B cell (primary cell): ENCODE results near the gene POFUT2. TPM values are rescaled to one million over a fixed set of nuclear protein-coding genes. Genes with fewer than 3 reads are reported as not detected.

ENCODE experiments used
- ATAC-seq: fragments of 200-7000 bp; cut with Tn5 transposase; one replicate; pipeline ENCODE4 v1.10.0; 2021; ENCODE audit warnings: low read depth, mild to moderate bottlenecking, moderate number of reproducible peaks, moderate library complexity
- CTCF ChIA-PET: fragments of 350-600 bp; sonication (Branson Sonifier 250); formaldehyde crosslinking; loops from one replicate; lab custom pipeline; 2021; ENCODE audit warnings: antibody characterized with exemption, inconsistent platforms; lab: Charles Lee
- POLR2A ChIA-PET: fragments of 350-600 bp; sonication (Branson Sonifier 250); formaldehyde crosslinking; loops from one replicate; lab custom pipeline; 2021; ENCODE audit warnings: antibody characterized with exemption; lab: Charles Lee
- DNase-seq: peaks from one replicate; pipeline ENCODE4 v3.0.0; 2013
- H2AFZ ChIP-seq: 2 replicates; pipeline ENCODE4 v1.6.1; 2012; ENCODE audit warnings: mild to moderate bottlenecking, low read depth, low read length; ENCODE audit not compliant: insufficient read depth, poor library complexity, severe bottlenecking
- H3K27ac ChIP-seq, 2 donors: 1 replicate in 1 of 2; 2 replicates in 1 of 2; pipeline ENCODE4 v1.5.1; 2012 to 2013; ENCODE audit warnings: low read length in 2 of 2, mild to moderate bottlenecking in 2 of 2, moderate library complexity in 1 of 2
- H3K27me3 ChIP-seq, 4 experiments: fragments of 200-600 bp in 1 of 4; sonication (generic) in 1 of 4; replicated peaks in 1 of 4; 1 replicate in 2 of 4; 2 replicates in 2 of 4; pipeline versions ENCODE4 v1.6.1 to v1.7.0; 2013 to 2016; ENCODE audit warnings: low read length in 3 of 4, mild to moderate bottlenecking in 2 of 4, mixed read lengths in 1 of 4, moderate library complexity in 1 of 4; ENCODE audit not compliant: insufficient read depth in 4 of 4, control insufficient read depth in 3 of 4; ENCODE audit errors: control extremely low read depth in 1 of 4
- H3K36me3 ChIP-seq, 2 experiments: replicated peaks in 1 of 2; 1 replicate in 1 of 2; 2 replicates in 1 of 2; pipeline versions ENCODE4 v1.6.1 to v1.7.1; 2013; ENCODE audit warnings: low read length in 1 of 2; ENCODE audit not compliant: insufficient read depth in 2 of 2, control insufficient read depth in 1 of 2; ENCODE audit errors: control extremely low read depth in 1 of 2, extremely low read depth in 1 of 2
- H3K4me1 ChIP-seq, 2 donors: fragments of 200-600 bp in 1 of 2; sonication (generic) in 1 of 2; 1 replicate in 1 of 2; 2 replicates in 1 of 2; pipeline versions ENCODE4 v1.5.1 to v1.6.1; 2013 to 2017; ENCODE audit warnings: low read length in 2 of 2; ENCODE audit not compliant: control insufficient read depth in 2 of 2, insufficient read depth in 2 of 2
- H3K4me2 ChIP-seq: replicated peaks from 2 replicates; pipeline ENCODE3; 2012; ENCODE audit warnings: mild to moderate bottlenecking, low read depth, low read length; ENCODE audit not compliant: poor library complexity, severe bottlenecking
- H3K4me3 ChIP-seq, 5 experiments: fragments of 200-600 bp in 1 of 5; sonication (generic) in 1 of 5; 1 replicate in 3 of 5; 2 replicates in 2 of 5; pipeline versions ENCODE4 v1.5.1 to v1.7.0; 2011 to 2016; ENCODE audit warnings: low read length in 4 of 5, mild to moderate bottlenecking in 4 of 5, low read depth in 2 of 5, control low read depth in 1 of 5, moderate library complexity in 1 of 5; ENCODE audit not compliant: insufficient read depth in 1 of 5; ENCODE audit errors: control extremely low read depth in 1 of 5, extremely low read depth in 1 of 5
- H3K79me2 ChIP-seq: fragments of 200-600 bp; sonication (generic); one replicate; pipeline ENCODE4 v1.6.0; 2016; ENCODE audit warnings: low read length; ENCODE audit not compliant: control insufficient read depth, insufficient read depth
- H3K9ac ChIP-seq: fragments of 200-600 bp; sonication (generic); 2 replicates; pipeline ENCODE4 v1.6.1; 2017; ENCODE audit warnings: mild to moderate bottlenecking, low read length, moderate library complexity
- H3K9me3 ChIP-seq, 3 donors: one replicate each; pipeline versions ENCODE4 v1.6.1 to v1.7.1; 2013; ENCODE audit warnings: low read length in 2 of 3; ENCODE audit not compliant: control insufficient read depth in 2 of 3, insufficient read depth in 1 of 3; ENCODE audit errors: control extremely low read depth in 1 of 3
- H4K20me1 ChIP-seq: 2 replicates; pipeline ENCODE4 v1.6.0; 2012; ENCODE audit warnings: mild to moderate bottlenecking, low read length; ENCODE audit not compliant: insufficient read depth, control insufficient read depth, poor library complexity, severe bottlenecking
- H3K27ac Mint-ChIP-seq: one replicate; pipeline ENCODE4 v1.8.0; 2021; ENCODE audit warnings: mixed read lengths
- H3K27me3 Mint-ChIP-seq: one replicate; pipeline ENCODE4 v1.8.0; 2021; ENCODE audit warnings: mixed read lengths
- H3K4me1 Mint-ChIP-seq: one replicate; pipeline ENCODE4 v1.8.0; 2021; ENCODE audit warnings: mixed read lengths
- H3K4me3 Mint-ChIP-seq: one replicate; pipeline ENCODE4 v1.8.0; 2021; ENCODE audit warnings: mixed read lengths
- H3K9me3 Mint-ChIP-seq: one replicate; pipeline ENCODE4 v1.8.0; 2022; ENCODE audit warnings: mixed read lengths; ENCODE audit not compliant: insufficient read depth
- CTCF ChIP-seq: fragments of 200-600 bp; IDR thresholded peaks from one replicate; pipeline ENCODE4 v1.8.0; 2022; ENCODE audit warnings: antibody characterized with exemption, mild to moderate bottlenecking
- EZH2 ChIP-seq: IDR thresholded peaks from 2 replicates; pipeline ENCODE4 v1.6.1; 2012; ENCODE audit warnings: borderline replicate concordance, low read depth, mild to moderate bottlenecking, moderate library complexity, low read length; ENCODE audit not compliant: insufficient read depth, poor library complexity, severe bottlenecking
- WGBS: methylation state at CpG from one replicate; pipeline ENCODE4 v1.1.5; 2013; ENCODE audit warnings: missing lambda C conversion rate; ENCODE audit not compliant: insufficient coverage; 5-methylcytosine and 5-hydroxymethylcytosine counted together
- intact Hi-C: fragments of 100-400 bp; cut with micrococcal nuclease; formaldehyde crosslinking; loops from one replicate; pipeline ENCODE4 v1.10.0; 2022
- polyA plus RNA-seq: library from polyadenylated mRNA; depleted of rRNA; stranded (reverse); fragments of >200 nt; gene quantifications from 2 replicates; pipeline ENCODE4 v1.2.3, GENCODE V29; 2012
- total RNA-seq, 2 donors: library from RNA; stranded (reverse); fragments of 120-200 nt in 1 of 2; gene quantifications; 1 replicate in 1 of 2; 2 replicates in 1 of 2; pipeline versions ENCODE4 v1.2.3 to v1.2.4, GENCODE V29; 2013 to 2022

POFUT2 gene
- total and polyA plus RNA-seq, 2 donors (not counting 1 experiment from before 2014, with no cell fraction given), result 38.3 to 41.8 TPM

- Mint-ChIP-seq H3K27ac (no peak overlapping the region), H3K4me1 (no peaks in the 10 kb centered on the region), H3K27me3 (peaks cover 40% of the 10 kb centered on the region), H3K4me3 (no peak overlapping the region), H3K9me3 (no peaks in the 10 kb centered on the region)
- WGBS, result 81% methylated on average over 8 of the region's 14 CpGs
- no peaks in the 10 kb centered on the region for H4K20me1 ChIP-seq
- H3K4me2 ChIP-seq, result no peak overlapping the region
- no peaks in the 10 kb centered on the region for H3K36me3 ChIP-seq
- H3K4me1 ChIP-seq, result no peaks in the 10 kb centered on the region
- peaks cover 0 to 4% (median 0%) of the 10 kb centered on the region in 3 donors for H3K9me3 ChIP-seq
- no peak for ATAC-seq
- ChIA-PET POLR2A (no interaction called here), CTCF (no interaction called here)
- no peaks in the 10 kb centered on the region for H3K79me2 ChIP-seq
- H3K9ac ChIP-seq, result no peak overlapping the region
- no peak overlapping the region for H3K4me3 ChIP-seq
- DNase-seq, result no peak
- no peak for TF ChIP-seq CTCF
- H3K27me3 ChIP-seq, result peaks cover 0 to 9% (median 2%) of the 10 kb centered on the region in 4 experiments
- H2AFZ ChIP-seq, result no peak overlapping the region
- intact Hi-C loops, result no loop called here
- H3K27ac ChIP-seq, result no peak overlapping the region
Observed at GRCh38 chr21:45313015-45313414, 25.3 kb upstream of the POFUT2 start.

GRCh38 chr21:45312296-45312695 lies 24.6 kb upstream of the POFUT2 start:
- H3K27me3 Mint-ChIP-seq, result peaks cover 45% of the 10 kb centered on the region
- H3K4me1 ChIP-seq, result no peaks in the 10 kb centered on the region
- H3K27ac Mint-ChIP-seq, result no peak overlapping the region
- H4K20me1 ChIP-seq, result no peaks in the 10 kb centered on the region
- no peak overlapping the region for H3K4me2 ChIP-seq
- intact Hi-C loops, result no loop called here
- POLR2A ChIA-PET, result no interaction called here
- no CpG with 5 or more reads among the region's 1 CpG for WGBS
- no peak overlapping the region for H3K27ac ChIP-seq
- H3K9ac ChIP-seq, result no peak overlapping the region
- CTCF ChIA-PET, result no interaction called here
- H3K4me3 Mint-ChIP-seq, result no peak overlapping the region
- no peaks in the 10 kb centered on the region for H3K36me3 ChIP-seq
- ATAC-seq (no peak), DNase-seq (no peak)
- H3K9me3 ChIP-seq, result peaks cover 0 to 4% (median 0%) of the 10 kb centered on the region in 3 donors
- peaks cover 0 to 5% (median 2%) of the 10 kb centered on the region in 4 experiments for H3K27me3 ChIP-seq
- H2AFZ ChIP-seq, result no peak overlapping the region
- no peaks in the 10 kb centered on the region for H3K4me1 Mint-ChIP-seq
- no peaks in the 10 kb centered on the region for H3K79me2 ChIP-seq
- H3K9me3 Mint-ChIP-seq, result no peaks in the 10 kb centered on the region
- no peak for TF ChIP-seq CTCF
- TF ChIP-seq EZH2, result no peak
- H3K4me3 ChIP-seq, result no peak overlapping the region
